Measurements from ENCODE around the gene IGSF23.
"Not testable (repeated sequence)": the region's sequence is repeated elsewhere in the genome, so short reads cannot be mapped to it uniquely, and the experiment has no call there.

Gene IGSF23

DNA sequence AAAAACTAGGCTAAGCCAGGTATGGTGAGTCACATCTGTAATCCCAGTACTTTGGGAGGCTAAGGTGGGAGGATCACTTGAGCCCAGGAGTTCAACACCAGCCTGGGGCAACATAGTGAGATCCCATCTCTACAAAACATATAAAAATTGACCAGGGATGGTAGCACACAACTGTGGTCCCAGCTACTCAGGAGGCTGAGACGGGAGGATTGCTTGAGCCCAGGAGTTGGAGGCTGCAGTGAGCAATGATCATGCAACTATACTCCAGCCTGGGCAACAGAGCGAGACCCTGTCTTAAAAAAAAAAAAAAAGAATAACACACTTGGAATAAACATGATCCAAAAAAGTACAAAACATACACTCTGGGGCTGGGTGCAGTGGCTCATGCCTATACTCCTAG is 56.7 kb downstream of the IGSF23 start:
- not testable (repeated sequence) for DNase-seq

GRCh38 chr19:44671400-44671799 is 58.0 kb downstream of the IGSF23 start, which contains the start of gene CEACAM19:
Gene CEACAM19 (plus strand): TSS chr19:44671482. CDS start chr19:44671932, 450 bp downstream.
- DNase-seq: no peak

DNA sequence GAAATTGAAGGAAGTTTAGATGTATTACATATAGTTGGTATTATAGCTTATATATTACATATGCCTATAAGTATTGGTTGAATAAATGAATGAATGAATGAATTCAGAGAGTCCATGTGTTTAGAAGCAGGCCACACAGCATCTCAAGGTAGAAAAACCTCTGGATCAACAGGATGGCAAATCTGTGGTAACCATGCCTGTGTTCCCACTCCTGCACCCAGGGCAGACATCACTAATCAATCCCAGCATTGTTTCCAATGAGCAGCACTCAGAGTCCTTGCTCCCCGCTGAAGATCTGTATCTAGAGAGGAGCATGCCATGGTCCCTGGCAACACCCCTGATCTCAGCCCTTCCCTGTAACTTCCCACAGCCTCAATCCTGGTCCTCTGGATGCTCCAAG is 58.9 kb downstream of the IGSF23 start:
- no peak for DNase-seq

DNA sequence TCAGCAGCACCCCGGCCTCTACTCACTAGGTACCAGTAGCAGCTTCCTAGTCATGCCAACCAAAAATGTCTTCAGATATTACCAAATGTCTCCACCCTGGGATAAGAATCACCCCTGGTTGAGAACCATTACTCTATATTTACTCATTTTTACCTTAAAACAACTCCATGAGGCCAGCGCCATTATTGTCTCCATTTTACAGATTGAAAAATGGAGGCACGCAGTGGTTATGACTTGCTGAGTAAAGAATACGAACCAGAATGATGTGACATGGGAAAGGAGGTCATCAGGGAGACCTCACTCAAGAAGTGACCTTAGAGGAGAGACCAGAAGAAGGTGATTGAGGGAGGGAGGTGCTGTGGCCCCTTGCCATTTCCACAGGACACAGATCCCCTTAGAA is 60.1 kb downstream of the IGSF23 start:
- DNase-seq: no peak

- no peak for DNase-seq
Measured at GRCh38 chr19:44675521-44675920, 62.2 kb downstream of the IGSF23 start.

DNA sequence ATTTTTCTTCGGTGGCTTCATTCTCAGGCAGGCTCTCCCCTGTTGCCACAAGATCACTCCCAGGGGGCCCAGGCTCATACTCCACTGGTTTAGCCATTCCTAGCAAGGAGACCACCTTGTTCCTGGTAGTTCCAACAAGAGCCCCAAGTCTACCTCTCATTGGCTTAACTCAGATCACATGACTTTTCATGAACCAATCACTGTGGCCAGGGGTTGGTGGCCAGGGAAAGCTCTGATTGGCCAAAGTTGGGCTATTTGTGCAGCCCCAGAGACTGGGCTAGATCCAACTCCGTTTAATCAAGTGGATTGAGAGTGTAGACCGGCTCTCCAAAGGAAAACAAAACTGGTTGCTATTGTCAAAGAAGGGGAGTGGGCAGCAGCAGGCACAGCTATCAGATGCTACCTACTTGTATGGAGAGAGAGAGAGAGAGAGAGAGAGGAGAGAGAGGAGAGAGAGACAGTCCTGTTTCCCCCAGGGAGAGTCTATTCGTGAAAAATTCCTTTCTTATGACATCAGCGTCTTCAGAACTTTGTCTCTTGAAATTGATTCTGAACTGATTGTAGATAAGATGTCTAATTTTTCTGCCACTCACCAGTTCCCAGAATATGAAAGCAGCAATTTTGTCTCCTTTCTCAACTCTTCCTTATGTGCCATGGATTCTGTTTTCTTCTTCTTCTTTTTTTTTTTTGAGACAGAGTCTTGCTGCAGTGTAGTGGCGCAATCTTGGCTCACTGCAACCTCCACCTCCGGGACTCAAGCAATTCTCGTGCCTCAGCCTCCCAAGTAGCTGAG is 63.9 kb downstream of the IGSF23 start:
- no peak for DNase-seq

DNA sequence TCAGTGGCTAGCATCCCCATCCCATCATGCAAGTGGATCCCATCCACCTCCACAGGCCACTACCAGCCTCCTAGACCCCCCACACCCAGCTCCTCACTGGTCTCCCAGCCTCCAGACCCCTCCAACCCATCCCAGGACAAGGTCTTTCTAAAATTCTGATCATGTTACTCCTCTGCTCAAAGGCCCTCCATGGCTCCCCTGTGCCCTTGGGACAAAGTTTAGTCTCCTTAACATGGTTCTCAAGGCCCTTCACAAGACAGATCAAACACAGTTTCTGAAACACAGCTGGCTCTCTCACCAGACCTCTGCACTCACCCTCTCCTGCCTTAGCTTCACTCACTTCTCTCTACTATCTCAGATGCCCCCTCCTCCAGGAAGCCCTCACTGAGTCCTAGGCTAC is 67.2 kb downstream of the IGSF23 start:
- no peak for DNase-seq

GRCh38 chr19:44681992-44682790 is 68.8 kb downstream of the IGSF23 start:
- no peak for DNase-seq

DNA sequence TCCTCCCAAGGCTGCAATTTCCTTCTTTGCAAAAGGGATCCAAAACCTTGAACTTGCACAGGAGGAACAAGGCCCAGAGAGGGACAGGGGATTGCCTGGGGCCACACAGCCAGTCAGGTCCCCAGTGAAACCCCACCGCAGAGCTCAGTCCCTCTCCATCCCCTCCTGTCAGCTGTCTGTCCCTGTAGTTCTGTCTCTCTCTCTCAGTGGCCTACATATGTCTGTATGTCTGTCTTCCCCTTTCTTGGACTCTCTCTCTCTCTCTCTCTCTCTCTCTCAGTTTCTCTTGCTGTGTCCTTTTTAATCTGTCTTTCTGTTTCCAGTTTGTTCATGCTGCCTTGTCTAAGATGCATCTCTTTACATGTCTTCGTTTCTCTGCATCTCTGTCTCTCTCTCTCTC is 69.4 kb downstream of the IGSF23 start:
- DNase-seq: no peak

DNA sequence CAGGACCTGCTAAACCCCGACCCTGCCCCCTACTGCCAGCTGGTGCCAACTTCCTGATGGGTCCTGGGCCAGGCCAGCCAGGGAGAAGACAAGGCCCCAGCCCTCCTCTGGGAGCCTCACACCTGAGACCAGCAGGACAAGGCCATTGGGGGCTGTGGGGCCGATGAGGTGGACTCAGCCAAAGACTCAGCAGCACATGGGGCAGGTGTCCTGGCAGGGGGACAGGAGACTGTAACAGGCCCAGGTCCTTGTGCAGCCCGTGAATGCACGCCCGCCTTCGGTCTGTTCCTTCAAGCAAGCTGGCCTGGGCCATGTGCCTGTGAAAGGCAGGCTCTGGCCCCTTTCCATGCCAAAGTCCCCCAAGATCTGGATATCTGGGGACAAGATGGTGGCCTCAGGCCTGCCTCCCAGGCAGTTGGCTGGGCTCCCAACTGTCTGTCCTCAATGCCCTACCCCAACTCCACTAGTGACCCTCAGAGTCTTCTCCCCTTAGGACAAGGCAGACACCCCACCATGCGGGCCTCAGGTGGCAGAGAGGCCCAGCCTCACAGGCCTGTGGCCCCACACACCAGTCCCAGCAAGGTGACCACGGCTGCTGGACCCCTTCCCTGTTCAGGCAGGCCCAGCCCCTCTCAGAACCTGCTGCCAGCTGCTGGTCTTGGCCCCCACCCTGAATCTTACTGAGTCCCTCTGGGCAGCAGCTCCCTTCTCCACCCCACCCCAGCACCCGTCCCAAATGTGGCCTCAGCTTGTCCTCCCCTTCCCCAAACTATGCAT is 70.3 kb downstream of the IGSF23 start:
- no peak for DNase-seq

DNA sequence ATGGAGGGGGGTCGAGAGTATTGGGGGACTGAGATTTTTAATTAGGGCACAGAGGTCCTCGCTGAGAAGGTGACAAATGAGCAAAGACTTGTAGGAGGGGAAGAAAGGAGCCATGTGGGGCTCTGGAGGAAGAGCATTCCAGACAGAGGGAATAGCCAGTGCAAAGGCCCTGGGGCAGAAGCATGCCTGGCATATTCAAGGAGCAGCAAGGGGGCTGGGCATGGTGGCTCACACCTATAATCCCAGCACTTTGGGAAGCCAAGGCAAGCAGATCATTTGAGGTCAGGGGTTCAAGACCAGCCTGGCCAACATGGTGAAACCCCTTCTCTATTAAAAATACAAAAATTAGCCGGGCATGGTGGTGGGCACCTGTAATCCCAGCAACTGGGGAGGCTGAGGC is 71.0 kb downstream of the IGSF23 start:
- not testable (repeated sequence) for DNase-seq

DNA sequence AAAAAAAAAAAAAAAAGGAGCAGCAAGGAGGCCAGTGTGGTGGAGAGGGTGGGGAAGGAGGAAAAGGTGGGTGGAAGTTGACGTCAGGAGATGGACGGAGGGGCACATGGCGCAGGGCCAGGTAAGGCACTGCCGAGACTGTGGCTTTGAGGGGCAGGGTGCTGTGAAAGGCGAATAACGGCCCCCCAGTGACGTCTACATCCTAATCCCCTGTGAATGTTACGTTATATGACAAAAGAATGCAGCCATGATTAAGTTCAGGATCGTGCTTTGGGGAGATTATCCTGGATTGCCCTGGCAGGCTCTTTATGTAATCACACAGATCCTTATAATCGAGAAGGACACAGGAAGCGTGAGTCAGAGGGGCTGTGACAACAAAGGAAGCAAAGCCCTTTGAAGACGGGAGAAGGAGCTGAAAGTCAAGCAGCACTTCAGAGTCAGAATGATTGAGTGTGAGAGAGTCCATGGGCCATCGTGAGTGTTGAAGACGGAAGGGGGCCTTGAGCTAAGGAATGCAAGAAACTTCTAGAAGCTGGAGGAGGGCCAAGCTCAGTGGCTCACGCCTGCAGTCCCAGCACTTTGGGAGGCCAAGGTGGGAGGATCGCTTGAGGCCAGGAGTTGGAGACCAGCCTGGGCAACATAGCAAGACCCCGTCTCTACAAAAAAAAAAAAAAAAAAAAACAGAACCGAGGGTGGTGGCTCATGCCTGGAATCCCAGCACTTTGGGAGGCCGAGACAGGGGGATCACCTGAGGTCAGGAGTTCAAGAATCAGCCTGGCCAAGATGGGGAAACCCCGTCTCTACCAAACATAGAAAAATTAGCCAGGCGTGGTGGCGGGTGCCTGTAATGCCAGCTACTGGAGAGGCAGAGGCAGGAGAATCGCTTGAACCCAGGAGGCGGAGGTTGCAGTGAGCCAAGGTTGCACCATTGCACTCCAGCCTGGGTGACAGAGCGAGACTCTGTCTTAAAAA is 71.8 kb downstream of the IGSF23 start:
- DNase-seq: no peak

GRCh38 chr19:44685877-44686276 is 72.5 kb downstream of the IGSF23 start:
- no peak for DNase-seq
